Ishikawa (cell line): Measurements from ENCODE around the gene ERVFRD-1.

Experiments used
- CEBPB ChIP-seq: IDR thresholded peaks from 2 replicates; pipeline ENCODE4 v1.6.1; 2012
- CREB1 ChIP-seq: IDR thresholded peaks from 2 replicates; pipeline ENCODE4 v1.6.1; 2012; ENCODE audit warnings: low read depth
- EGR1 ChIP-seq: IDR thresholded peaks from 2 replicates; pipeline ENCODE4 v1.6.1; 2012
- EP300 ChIP-seq: IDR thresholded peaks from 2 replicates; pipeline ENCODE4 v1.6.1; 2012; ENCODE audit warnings: borderline replicate concordance
- FOXM1 ChIP-seq: IDR thresholded peaks from 2 replicates; pipeline ENCODE4 v1.6.1; 2012; ENCODE audit warnings: low read depth, borderline replicate concordance
- MAX ChIP-seq: IDR thresholded peaks from 2 replicates; pipeline ENCODE4 v1.6.1; 2012
- NFIC ChIP-seq: IDR thresholded peaks from 2 replicates; pipeline ENCODE4 v1.6.1; 2012
- RAD21 ChIP-seq: IDR thresholded peaks from 2 replicates; pipeline ENCODE4 v1.6.1; 2012; ENCODE audit warnings: low read depth
- REST ChIP-seq: IDR thresholded peaks from 2 replicates; pipeline ENCODE4 v1.6.1; 2012; ENCODE audit warnings: low read depth, mild to moderate bottlenecking
- TAF1 ChIP-seq: IDR thresholded peaks from 2 replicates; pipeline ENCODE4 v1.6.1; 2012; ENCODE audit warnings: low read depth, mild to moderate bottlenecking
- TCF12 ChIP-seq: IDR thresholded peaks from 2 replicates; pipeline ENCODE4 v1.6.1; 2012; ENCODE audit warnings: low read depth
- TEAD4 ChIP-seq: IDR thresholded peaks from 2 replicates; pipeline ENCODE4 v1.6.1; 2012
- USF1 ChIP-seq: IDR thresholded peaks from 2 replicates; pipeline ENCODE4 v1.6.1; 2012
- YY1 ChIP-seq: IDR thresholded peaks from 2 replicates; pipeline ENCODE4 v1.6.1; 2012; ENCODE audit warnings: low read depth
- ZBTB7A ChIP-seq: IDR thresholded peaks from 2 replicates; pipeline ENCODE4 v1.6.1; 2012; ENCODE audit warnings: low read depth

Gene ERVFRD-1

GRCh38 chr6:11133281-11133680 lies 21.8 kb upstream of the ERVFRD-1 start:
- TF ChIP-seq RAD21 (no peak), NFIC (no peak)

GRCh38 chr6:11132194-11132888 lies 20.8 kb upstream of the ERVFRD-1 start:
- no peak for TF ChIP-seq CEBPB
- no peak for TF ChIP-seq NFIC
- no peak for TF ChIP-seq CREB1
- no peak for TF ChIP-seq ZBTB7A
- no peak for TF ChIP-seq TAF1
- no peak for TF ChIP-seq FOXM1
- no peak for TF ChIP-seq EP300
- no peak for TF ChIP-seq MAX
- TF ChIP-seq YY1 = no peak
- TF ChIP-seq EGR1 = no peak
- TF ChIP-seq RAD21 = no peak
- TF ChIP-seq REST = no peak
- no peak for TF ChIP-seq TEAD4
- TF ChIP-seq USF1 = no peak
- no peak for TF ChIP-seq TCF12

GRCh38 chr6:11130605-11131004 lies 19.1 kb upstream of the ERVFRD-1 start:
- no peak for TF ChIP-seq REST
- no peak for TF ChIP-seq FOXM1
- TF ChIP-seq EP300 = no peak
- no peak for TF ChIP-seq EGR1
- TF ChIP-seq CREB1 = no peak
- no peak for TF ChIP-seq CEBPB
- no peak for TF ChIP-seq TCF12
- TF ChIP-seq TAF1 = no peak
- no peak for TF ChIP-seq RAD21
- no peak for TF ChIP-seq USF1
- TF ChIP-seq NFIC = no peak
- TF ChIP-seq YY1 = no peak
- TF ChIP-seq ZBTB7A = no peak
- TF ChIP-seq MAX = no peak
- no peak for TF ChIP-seq TEAD4

GRCh38 chr6:11129908-11130565 lies 18.5 kb upstream of the ERVFRD-1 start:
- no peak for TF ChIP-seq YY1
- no peak for TF ChIP-seq REST
- TF ChIP-seq TCF12 = no peak
- no peak for TF ChIP-seq TEAD4
- TF ChIP-seq MAX = no peak
- TF ChIP-seq NFIC = no peak
- no peak for TF ChIP-seq ZBTB7A
- no peak for TF ChIP-seq CREB1
- TF ChIP-seq RAD21 = no peak
